Inflammatory macrophage treated with lipopolysaccharide for 1 hour (primary cell): ENCODE data around the gene RIF1.

Experiments used
- DNase-seq, 2 donors: peaks; one replicate each; pipeline ENCODE4 v3.0.0-alpha.2; 2020 to 2022

The RIF1 gene, protein sequence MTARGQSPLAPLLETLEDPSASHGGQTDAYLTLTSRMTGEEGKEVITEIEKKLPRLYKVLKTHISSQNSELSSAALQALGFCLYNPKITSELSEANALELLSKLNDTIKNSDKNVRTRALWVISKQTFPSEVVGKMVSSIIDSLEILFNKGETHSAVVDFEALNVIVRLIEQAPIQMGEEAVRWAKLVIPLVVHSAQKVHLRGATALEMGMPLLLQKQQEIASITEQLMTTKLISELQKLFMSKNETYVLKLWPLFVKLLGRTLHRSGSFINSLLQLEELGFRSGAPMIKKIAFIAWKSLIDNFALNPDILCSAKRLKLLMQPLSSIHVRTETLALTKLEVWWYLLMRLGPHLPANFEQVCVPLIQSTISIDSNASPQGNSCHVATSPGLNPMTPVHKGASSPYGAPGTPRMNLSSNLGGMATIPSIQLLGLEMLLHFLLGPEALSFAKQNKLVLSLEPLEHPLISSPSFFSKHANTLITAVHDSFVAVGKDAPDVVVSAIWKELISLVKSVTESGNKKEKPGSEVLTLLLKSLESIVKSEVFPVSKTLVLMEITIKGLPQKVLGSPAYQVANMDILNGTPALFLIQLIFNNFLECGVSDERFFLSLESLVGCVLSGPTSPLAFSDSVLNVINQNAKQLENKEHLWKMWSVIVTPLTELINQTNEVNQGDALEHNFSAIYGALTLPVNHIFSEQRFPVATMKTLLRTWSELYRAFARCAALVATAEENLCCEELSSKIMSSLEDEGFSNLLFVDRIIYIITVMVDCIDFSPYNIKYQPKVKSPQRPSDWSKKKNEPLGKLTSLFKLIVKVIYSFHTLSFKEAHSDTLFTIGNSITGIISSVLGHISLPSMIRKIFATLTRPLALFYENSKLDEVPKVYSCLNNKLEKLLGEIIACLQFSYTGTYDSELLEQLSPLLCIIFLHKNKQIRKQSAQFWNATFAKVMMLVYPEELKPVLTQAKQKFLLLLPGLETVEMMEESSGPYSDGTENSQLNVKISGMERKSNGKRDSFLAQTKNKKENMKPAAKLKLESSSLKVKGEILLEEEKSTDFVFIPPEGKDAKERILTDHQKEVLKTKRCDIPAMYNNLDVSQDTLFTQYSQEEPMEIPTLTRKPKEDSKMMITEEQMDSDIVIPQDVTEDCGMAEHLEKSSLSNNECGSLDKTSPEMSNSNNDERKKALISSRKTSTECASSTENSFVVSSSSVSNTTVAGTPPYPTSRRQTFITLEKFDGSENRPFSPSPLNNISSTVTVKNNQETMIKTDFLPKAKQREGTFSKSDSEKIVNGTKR (N-terminal part only)

DNA sequence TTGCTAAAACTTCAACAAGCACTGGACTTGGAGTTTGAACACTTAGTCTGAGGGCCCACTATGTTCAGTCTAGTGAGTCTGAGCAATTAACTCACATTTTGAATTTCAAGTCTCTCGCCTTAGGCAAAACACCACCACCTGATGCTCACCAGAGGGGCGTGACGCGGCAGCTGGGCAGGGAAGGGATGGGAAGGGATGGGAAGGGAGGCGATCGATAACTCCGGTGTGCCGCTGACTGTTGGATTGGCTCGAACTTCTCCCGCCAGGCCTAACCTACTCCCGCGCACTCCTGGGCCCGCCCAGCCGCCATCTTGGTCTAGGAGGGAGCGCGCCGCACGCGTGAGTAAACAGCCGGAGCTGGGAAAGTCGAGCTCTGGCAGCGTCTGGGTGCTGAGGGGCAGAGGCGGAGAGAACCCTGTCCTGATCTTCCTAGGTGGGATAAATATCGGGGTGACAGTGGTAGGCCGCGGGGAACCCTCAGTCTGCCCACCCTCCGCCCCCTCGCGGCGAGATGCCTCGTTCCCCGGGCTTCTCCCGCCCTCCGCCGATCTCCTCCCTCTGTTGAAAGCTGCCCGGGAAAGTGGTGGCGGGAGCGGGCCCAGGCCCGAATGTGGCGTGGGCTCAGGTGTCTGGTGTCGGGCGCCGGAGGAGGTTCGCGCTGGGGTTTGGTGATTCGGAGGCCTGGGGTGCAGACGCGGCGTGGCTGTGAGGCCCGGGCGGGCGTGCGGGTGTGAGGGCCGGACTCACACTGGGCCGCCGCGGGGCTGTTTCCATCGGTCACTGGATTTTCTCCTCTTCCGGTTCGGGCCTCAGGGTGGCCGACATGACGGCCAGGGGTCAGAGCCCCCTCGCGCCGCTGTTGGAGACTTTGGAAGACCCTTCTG lies at the start of gene RIF1:
Gene RIF1 (plus strand): TSS at position 302 of the 884 bp plus-strand sequence. CDS start 522 bp downstream, at position 824.
- DNase-seq = peak; percentile 84 to 87

DNA sequence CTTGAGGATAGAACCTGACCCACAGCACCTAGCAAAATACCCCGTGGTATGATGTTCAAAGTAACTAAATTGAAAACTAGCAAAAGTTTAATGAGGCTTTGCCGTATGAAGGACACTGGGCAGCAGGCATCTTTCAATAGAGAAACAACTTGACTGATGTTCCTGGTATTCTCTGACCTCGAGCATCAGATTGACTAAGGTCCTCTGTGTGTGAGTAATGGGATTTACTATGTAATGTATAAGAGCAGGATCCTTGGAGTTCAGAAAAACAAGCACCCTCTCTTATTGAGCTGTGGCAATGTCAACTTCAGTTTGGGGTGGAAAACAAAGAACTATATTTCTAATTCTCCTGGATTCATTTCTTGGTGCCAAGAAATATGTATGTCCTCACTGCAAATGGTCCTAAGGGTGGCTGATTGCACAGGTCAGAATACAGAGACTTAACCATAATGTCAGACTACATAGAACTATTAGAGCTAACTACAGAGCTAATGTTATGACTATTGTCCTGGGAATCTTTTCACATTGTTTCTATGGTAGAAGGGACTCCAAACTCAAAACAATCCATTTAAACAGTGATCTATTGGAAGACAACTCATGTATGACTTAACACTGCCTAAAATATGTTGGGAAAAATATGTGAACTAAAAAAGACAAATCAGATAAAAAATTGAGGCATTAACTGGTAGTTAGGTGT lies 47.9 kb upstream of the RIF1 start:
- DNase-seq = peak; percentile 31 to 40

DNA sequence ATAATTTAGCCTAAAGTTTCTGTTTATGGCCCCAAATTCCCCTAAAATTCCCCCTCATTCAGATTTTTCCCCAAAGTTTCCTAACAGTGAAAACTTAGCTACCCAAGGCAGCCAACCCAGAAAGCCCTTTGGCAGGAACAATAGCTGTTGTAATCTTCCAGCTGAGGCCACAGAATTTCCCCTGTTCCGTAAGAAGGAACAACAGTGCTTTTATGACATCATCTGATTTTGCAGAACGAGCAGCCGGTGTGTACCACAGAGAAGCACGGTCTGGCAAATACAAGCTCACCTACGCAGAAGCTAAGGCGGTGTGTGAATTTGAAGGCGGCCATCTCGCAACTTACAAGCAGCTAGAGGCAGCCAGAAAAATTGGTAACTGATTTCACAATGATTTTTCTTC lies 46.0 kb upstream of the RIF1 start:
- peak; percentile 97 to 99 for DNase-seq

DNA sequence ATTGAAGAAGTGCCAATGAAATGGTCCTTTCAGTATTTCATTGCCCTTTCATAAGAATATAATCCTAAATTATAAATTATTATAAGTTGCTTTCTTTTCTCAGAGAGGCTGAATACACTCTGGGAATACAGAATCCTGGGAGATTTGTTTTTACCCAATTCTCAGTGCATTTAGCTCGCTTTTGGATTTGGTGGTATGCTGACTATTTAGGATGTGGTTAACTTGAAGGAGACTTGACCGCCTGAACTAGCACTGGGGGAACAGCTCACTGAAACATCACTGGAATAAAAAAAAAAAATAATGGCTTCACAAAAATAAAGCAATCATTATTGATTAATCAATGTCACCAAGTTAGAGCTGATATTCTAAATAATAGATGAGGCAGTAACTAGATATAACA lies 42.1 kb upstream of the RIF1 start:
- DNase-seq = no peak

DNA sequence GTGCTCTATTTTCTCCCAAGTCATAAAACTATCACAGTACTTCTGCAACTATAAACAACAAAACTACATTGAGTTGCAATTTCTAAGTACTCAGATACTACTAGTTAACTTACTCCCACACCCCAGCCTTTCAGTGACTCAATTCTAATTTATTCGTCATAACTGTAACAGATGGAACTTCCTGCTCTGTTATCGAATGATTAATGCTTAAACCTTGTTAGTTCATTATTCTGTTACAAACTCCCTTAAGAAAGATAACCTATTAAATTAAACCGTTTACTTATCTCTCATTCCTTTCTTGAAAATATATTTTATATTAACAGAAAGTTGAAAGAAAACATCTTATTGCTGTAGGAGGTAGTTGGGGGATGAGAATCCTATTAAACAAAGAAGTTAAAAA lies 35.3 kb upstream of the RIF1 start:
- peak; percentile 67 to 70 for DNase-seq

DNA sequence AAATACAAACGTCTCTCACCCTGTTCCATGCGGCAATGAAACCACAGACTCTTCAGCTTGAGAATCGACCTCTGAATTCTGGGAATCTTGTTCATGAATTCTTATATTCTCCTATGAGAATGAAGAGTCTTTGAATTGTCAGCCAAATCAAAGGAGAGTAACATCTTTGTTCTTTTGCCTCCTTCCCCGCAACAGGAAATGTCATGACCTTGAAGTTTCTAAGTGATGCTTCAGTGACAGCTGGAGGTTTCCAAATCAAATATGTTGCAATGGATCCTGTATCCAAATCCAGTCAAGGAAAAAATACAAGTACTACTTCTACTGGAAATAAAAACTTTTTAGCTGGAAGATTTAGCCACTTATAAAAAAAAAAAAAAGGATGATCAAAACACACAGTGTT lies 30.5 kb upstream of the RIF1 start:
- peak in 1 of 2 donors; percentile 21 for DNase-seq

DNA sequence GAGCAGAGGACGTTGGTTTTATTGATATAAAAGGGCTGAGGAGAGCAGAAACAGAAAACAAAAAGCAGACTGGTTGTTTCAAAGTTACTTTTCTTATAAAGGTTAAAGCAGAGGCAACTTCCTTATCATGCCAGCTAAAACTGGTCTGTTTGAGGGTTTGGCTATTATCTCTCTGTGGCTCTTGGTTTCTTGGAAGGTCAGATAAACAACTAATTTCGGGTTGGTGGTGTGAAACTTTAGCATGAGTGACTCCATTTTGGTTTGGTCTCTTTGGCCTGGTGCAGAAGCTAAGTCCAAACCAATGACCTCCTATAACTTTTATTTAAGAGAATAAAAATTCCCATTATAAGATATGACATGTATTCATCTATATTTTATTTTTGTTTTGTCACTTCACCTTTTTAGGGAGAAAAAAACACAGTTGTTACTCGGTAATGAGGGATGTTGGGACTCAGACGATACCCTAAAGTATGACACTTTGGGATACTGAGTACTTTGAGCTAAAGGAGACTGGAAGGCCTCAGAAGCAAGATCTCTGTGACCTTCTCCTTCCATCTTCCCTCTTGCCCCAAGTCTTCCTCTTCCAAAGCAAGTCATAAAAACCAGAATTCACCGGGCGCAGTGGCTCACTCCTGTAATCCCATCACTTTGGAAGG lies 29.0 kb upstream of the RIF1 start:
- DNase-seq = peak in 1 of 2 donors; percentile 6

DNA sequence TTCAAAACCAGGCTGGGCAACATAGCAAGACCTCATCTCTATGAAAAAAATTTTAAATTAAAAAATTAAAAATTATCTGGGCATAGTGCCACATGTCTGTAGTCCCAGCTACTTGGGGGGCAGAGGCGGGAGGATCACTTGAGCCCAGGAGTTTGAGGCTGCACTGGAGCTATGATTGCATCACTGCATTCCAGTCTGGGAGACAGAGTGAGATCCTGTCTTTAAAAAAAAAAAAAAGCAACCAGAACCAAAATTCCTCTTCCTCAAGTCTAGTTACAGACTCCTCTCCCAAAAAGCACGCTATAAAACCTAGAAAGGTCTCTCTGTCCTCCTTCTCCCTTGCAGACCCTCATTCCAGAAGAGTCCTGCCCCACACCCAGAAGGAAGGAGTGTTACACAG lies 28.4 kb upstream of the RIF1 start:
- peak in 1 of 2 donors; percentile 40 for DNase-seq

DNA sequence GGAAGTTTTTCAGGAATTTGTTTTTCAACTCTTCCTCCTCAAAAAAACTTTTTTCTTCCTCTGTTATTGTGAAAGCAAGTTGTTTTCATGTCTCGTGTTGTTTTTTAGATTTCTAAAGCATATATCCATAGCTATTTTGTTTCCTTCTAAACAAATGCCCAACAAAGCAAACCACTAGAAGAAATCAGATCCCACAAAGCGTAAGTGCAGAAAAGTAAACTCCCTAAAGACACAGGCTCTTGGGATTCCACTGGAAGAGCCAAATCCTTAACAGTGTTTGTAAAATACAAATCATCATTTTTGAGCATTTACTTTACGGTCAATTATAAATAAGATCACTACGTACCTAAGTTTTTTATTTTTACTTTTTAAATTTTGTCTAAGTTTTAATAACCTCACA lies 21.7 kb upstream of the RIF1 start:
- DNase-seq = no peak

DNA sequence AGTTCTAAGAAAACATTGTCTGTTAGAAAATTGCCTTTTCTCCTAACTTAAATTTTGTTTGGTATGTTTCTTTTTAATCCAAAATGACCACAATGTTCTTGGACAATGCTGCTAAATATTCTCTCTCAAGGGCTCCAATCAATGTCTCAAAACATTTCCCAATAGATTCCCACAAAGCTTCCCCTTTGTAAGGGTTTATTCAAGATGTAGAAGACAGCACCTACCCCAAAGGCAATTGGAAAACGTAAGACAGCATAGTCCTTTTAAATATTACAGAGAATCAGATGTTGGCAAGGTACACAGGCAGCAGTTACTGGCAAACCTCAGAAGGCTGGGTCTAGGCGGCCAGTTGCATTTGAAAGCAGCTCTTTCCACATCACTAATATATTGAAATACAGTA lies 18.3 kb upstream of the RIF1 start:
- DNase-seq = no peak

DNA sequence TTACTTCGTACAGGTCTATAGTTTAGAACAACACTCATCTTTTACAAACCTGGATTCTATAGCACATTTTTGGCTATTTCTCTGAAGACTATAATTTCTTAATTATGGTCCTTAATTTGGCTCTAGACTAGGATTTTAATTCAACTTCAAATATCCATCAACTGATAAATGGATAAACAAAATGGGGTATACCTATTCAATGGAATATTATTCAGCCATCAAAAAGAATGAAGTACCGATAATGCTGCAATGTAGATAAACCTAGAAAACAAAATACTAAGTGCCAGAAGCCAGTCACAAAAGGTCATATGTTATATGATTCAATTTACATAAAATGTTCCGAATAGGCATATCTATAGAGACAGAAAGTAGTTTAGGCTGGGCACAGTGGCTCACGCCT lies 15.2 kb upstream of the RIF1 start:
- no peak for DNase-seq

DNA sequence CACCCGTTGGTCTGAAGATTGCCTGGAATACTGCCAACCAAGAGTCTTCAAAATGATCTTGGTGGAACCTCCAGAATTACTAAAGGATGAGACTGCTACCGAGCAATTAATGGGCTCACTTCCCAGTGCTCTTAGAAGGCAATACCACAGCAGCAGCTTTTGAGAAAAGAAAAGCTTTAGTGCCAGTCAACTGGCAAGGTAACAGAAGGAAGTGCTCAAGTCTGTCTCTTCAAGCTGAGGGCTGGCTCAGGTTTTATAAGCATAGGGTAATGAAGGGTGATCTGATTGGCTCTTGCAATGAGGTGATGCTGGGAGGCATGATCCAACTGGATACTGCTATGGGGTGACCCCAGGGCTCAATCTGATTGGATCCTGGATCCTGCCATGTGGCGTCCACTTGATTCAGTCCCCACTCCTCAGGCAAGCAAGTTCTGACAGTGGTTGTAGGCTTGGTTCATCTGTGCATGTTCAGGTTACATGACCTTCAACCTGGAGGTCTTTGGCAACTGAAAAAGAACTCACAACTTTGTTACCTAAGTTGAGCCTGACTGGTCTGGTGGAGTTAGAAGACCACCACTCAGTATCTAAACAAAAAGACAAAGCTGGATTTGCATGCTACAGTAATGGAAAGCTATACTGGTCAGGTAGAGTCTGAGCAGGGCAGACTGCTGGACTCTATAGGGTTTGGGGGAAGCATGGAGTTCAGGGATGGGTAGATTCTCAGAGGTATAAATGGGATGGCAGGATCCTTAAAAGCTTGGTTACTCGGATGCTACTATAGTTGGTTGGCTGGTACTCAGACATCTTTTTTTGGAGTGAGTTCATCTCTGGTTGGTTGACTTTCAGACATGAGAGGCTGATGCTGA lies 14.0 kb upstream of the RIF1 start:
- no peak for DNase-seq

DNA sequence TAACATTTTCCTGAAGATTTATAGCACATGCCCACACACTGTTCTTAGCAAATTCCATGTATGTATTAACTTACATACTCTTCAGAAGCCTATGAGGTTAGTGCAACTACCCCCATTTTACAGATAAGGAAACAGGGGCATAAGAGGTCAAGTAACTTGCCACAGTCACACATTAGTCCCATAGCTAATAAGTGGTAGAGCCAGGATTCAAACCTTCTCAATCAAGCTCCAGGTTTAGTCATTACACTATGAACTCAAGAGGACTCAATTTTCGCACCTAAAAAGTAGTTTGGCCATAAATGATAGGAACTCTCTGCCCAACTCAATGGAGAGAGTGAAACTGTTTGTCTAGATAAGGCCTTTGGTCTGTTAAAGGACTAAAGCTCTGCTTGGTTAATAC lies 9.7 kb upstream of the RIF1 start:
- DNase-seq = no peak

DNA sequence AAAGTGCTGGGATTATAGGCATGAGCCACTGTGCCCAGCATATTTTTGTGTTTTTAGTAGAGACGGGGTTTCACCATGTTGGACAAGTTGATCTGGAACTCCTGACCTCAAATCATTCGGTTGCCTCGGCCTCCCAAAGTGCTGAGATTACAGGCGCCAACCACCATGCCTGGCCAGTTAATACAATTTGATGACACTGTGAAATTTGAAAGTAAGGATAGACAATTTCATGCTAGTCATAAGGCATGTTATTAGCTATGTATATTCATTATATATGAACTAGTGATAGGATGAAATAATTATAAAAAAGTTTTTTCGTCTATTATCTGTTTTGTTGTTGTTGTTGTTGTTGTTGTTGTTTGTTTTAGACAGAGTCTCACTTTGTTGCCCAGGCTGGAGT lies 8.6 kb upstream of the RIF1 start:
- DNase-seq = no peak

DNA sequence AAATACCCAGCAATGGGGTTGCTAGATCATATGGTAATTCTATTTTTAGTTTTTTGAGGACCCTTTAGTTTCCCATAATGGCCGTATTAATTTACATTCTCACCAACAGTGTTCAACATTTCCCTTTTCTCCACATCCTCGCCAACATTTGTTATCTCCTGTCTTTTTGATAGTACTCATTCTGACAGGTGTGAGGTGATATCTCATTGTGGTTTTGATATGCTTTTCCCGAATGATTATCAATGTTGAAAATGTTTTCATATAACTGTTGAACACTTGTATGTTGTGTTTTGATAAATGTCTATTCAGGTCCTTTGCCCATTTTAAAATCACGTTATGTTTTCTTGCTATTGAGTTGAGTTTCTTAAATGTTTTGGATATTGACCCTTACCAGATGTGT lies 5.8 kb upstream of the RIF1 start:
- no peak for DNase-seq

DNA sequence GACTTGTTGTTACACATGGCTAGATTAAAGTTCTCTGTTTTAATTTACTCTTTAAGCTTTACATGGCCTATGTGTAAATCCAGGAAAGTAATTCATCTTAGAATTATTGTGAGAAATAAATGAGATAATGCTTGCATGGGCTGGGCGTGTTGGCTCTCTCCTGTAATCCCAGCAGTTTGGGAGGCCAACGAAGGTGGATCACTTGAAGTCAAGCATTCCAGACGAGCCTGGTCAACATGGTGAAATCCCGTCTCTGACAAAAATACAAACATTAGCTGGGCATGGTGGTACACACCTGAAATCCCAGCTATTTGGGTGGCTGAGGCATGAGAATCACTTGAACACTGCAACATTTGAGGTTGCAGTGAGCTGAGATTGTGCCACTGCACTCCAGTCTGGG lies 4.3 kb upstream of the RIF1 start:
- DNase-seq = no peak

DNA sequence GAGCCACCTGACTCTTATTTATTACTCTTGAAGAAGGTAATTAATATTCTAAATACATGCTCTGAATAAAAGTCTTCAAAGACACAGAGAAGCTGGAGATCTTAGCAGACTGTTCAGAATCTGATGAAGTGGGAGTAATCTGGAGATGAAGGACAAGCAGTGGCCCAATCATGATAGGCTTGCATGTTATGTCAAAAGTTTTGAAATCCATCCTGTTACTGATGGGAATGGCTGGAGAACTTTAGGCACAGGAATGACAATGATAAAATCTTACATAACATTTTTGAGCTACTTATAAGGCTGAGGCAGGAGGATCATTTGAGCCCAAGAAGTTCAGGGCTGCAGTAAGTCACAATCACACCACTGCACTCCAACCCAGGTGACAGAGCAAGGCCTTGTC lies 2.4 kb upstream of the RIF1 start:
- no peak for DNase-seq

DNA sequence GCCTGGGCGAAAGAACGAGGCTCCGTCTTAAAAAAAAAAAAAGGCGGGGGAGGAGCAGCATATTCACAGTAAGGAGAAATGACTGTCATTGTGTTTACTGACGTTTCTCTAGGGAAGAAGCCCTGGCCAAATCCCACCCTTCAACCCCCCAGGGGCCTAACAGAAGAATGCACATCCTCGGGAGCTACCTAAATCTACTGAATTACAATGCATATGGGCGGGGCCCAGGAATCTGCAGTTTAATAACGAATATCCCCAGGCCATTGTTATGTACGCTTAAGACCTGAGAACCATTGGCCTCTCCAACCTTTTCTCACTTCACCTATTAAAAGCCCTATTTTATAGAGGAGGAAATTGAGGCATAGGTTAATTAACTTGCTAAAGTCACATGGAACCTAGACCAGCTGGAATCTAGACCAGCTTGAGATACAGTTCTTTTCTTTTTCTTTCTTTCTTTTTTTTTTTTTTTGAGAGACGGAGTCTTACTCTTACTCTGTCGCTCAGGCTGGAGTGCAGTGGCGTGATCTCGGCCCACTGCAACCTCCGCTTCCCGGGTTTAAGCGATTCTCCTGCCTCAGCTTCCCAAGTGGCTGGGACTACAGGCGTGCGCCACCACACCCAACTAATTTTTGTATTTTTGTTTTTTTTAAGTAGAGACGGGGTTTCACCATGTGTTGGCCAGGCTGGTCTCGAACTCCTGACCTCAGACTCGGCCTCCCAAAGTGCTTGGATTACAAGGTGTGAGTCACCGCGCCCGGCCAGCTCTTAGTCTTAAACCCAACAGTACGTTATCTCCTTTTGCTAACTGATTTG lies 708 bp upstream of the RIF1 start:
- no peak for DNase-seq

DNA sequence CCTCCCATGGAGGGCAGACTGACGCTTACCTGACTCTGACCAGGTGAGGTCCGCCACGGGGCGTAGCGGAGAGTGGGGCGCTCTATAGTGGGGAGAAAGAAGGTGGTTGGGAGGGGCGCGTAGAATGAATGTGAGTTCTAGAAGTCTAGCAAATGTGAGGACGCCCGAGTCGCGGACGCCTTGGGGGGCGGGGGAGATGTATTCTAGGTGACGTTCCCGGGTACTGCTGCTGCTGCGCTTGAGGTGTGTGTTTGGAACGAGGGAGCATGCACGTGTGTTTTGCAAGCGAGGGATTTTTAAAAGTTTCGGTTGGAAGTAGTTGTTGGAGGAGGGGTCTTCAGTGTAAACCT lies 758 bp downstream of the RIF1 start:
- DNase-seq = peak in 1 of 2 donors; percentile 6
